ENCODE measurements around the gene SPAG4.

SPAG4 gene

DNA sequence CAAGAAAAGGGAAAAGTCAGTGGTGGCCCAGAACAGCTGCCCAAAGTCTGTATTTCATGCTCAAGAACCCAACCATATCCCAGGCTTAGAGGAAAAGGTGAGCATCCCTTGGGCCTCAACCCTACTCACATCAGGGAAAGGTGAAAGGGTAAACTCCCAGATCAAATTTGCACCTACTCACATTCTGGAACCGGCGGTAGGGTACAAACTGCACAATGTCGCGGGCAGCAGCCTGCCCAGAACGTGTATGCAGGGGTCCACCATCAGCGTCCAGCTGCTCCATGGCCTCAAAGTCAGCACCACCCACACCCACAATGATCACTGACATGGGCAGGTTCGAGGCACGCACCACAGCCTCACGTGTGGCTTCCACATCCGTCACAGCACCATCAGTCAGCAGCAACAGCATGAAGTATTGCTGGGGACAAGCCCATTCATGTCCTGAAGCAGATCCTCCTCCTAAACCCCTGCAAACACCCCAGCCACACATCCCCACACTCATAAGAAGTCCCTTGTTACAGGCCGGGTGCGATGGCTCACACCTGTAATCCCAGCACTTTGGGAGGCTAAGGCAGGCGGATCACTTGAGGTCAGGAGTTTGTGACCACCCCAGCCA, 10.9 kb downstream of the SPAG4 start:
- no peak for DNase-seq (ENCODE audit: extremely low spot score)
- CTCF ChIA-PET: no interaction called here
- POLR2A ChIA-PET: no interaction called here
- no peak for TF ChIP-seq FOXA1 (IDR thresholded peaks at IDR 0.05)

DNA sequence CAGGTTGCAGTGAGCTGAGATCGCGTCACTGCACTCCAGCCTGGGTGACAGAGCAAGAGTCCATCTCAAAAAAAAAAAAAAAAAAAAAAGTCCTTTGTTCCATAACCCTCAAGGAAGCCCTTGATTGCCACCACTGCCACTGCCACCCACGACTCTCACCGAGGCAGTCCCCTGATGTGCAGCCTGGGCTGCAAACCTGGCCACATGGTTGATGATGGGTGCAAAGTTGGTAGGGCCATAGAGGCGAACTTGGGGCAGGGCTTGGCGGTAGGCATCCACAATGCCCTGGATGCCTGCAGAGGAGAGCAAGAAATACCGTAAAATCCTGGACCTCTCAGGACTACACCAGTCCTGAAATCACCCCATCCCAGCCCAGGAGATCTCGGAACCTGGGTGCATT, 11.5 kb downstream of the SPAG4 start:
- CTCF ChIA-PET: interaction anchor here (1.2 kb wide), 1 partner anchor 8 kb away, joined by 3 read pairs; no protein-coding TSS in a partner anchor
- DNase-seq (ENCODE audit: extremely low spot score): no peak
- TF ChIP-seq HDGF (IDR thresholded peaks at IDR 0.05; ENCODE audit: borderline replicate concordance): no peak
- TF ChIP-seq, protein P1, sequence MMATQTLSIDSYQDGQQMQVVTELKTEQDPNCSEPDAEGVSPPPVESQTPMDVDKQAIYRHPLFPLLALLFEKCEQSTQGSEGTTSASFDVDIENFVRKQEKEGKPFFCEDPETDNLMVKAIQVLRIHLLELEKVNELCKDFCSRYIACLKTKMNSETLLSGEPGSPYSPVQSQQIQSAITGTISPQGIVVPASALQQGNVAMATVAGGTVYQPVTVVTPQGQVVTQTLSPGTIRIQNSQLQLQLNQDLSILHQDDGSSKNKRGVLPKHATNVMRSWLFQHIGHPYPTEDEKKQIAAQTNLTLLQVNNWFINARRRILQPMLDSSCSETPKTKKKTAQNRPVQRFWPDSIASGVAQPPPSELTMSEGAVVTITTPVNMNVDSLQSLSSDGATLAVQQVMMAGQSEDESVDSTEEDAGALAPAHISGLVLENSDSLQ (IDR thresholded peaks at IDR 0.05): no peak
- no peak for TF ChIP-seq FOXK2 (IDR thresholded peaks at IDR 0.05)
- TF ChIP-seq LEF1 (IDR thresholded peaks at IDR 0.05; ENCODE audit: borderline replicate concordance): no peak
- no peak for TF ChIP-seq CTBP1 (IDR thresholded peaks at IDR 0.05; ENCODE audit: borderline replicate concordance)
- TF ChIP-seq L3MBTL2 (conservative IDR thresholded peaks at IDR 0.05): no peak
- no peak for TF ChIP-seq NFRKB (IDR thresholded peaks at IDR 0.05)
- no peak for TF ChIP-seq BHLHE40 (IDR thresholded peaks at IDR 0.05; ENCODE audit: borderline replicate concordance)
- no peak for TF ChIP-seq FOXM1 (IDR thresholded peaks at IDR 0.05; ENCODE audit: borderline replicate concordance)
- no peak for TF ChIP-seq ARNT (IDR thresholded peaks at IDR 0.05)
- no peak for TF ChIP-seq SUZ12 (IDR thresholded peaks at IDR 0.05)
- no peak for TF ChIP-seq ZNF384 (IDR thresholded peaks at IDR 0.05)
- TF ChIP-seq FOXA1 (IDR thresholded peaks at IDR 0.05): no peak
- no peak for TF ChIP-seq TARDBP (IDR thresholded peaks at IDR 0.05)
- TF ChIP-seq SP1 (IDR thresholded peaks at IDR 0.05): no peak
- TF ChIP-seq ELF4 (IDR thresholded peaks at IDR 0.05): no peak
- POLR2A ChIA-PET: interaction anchor here (0.8 kb wide), 1 partner anchor 8 kb away, joined by 3 read pairs; no protein-coding TSS in a partner anchor

GRCh38 chr20:35629427-35630145, 14.0 kb downstream of the SPAG4 start:
- DNase-seq (ENCODE audit: extremely low spot score): no peak
- ChIA-PET CTCF (interaction anchor here (0.6 kb wide), 1 partner anchor 9 kb away, joined by 6 read pairs; no protein-coding TSS in a partner anchor), POLR2A (no interaction called here)
- TF ChIP-seq CTBP1 (IDR thresholded peaks at IDR 0.05; ENCODE audit: borderline replicate concordance) (no peak), L3MBTL2 (conservative IDR thresholded peaks at IDR 0.05) (no peak), FOXA1 (IDR thresholded peaks at IDR 0.05) (no peak), ZNF384 (IDR thresholded peaks at IDR 0.05) (no peak), LEF1 (IDR thresholded peaks at IDR 0.05; ENCODE audit: borderline replicate concordance) (no peak), NFRKB (IDR thresholded peaks at IDR 0.05) (no peak), SUZ12 (IDR thresholded peaks at IDR 0.05) (no peak)
- TF ChIP-seq, protein P1 (IDR thresholded peaks at IDR 0.05): no peak

GRCh38 chr20:35630636-35631035, 15.0 kb downstream of the SPAG4 start:
- CTCF ChIA-PET: interaction anchor here (0.5 to 1.5 kb wide), 3 partner anchors 11 to 1534 kb away, joined by 3 to 7 read pairs (median 4); no protein-coding TSS in a partner anchor
- POLR2A ChIA-PET: no interaction called here
- DNase-seq (ENCODE audit: extremely low spot score): no peak
- no peak for TF ChIP-seq NFRKB (IDR thresholded peaks at IDR 0.05)
- TF ChIP-seq HDGF (IDR thresholded peaks at IDR 0.05; ENCODE audit: borderline replicate concordance): no peak
- no peak for TF ChIP-seq ARNT (IDR thresholded peaks at IDR 0.05)
- no peak for TF ChIP-seq FOXM1 (IDR thresholded peaks at IDR 0.05; ENCODE audit: borderline replicate concordance)
- no peak for TF ChIP-seq ELF4 (IDR thresholded peaks at IDR 0.05)
- no peak for TF ChIP-seq CTBP1 (IDR thresholded peaks at IDR 0.05; ENCODE audit: borderline replicate concordance)
- TF ChIP-seq TARDBP (IDR thresholded peaks at IDR 0.05): no peak
- TF ChIP-seq L3MBTL2 (conservative IDR thresholded peaks at IDR 0.05): no peak
- no peak for TF ChIP-seq LEF1 (IDR thresholded peaks at IDR 0.05; ENCODE audit: borderline replicate concordance)
- no peak for TF ChIP-seq SUZ12 (IDR thresholded peaks at IDR 0.05)
- no peak for TF ChIP-seq BHLHE40 (IDR thresholded peaks at IDR 0.05; ENCODE audit: borderline replicate concordance)
- no peak for TF ChIP-seq ZNF384 (IDR thresholded peaks at IDR 0.05)
- TF ChIP-seq FOXK2 (IDR thresholded peaks at IDR 0.05): no peak
- TF ChIP-seq, protein P1 (IDR thresholded peaks at IDR 0.05): no peak
- TF ChIP-seq SP1 (IDR thresholded peaks at IDR 0.05): no peak

- ChIA-PET POLR2A (no interaction called here), CTCF (no interaction called here)
- TF ChIP-seq LEF1 (IDR thresholded peaks at IDR 0.05; ENCODE audit: borderline replicate concordance) (no peak), ELF4 (IDR thresholded peaks at IDR 0.05) (no peak), ARNT (IDR thresholded peaks at IDR 0.05) (no peak)
- no peak for DNase-seq (ENCODE audit: extremely low spot score)
These were observed 17.0 kb downstream of the SPAG4 start for GRCh38 chr20:35632539-35633115.

GRCh38 chr20:35635652-35636051, 20.0 kb downstream of the SPAG4 start:
- no peak for DNase-seq (ENCODE audit: extremely low spot score)
- CTCF ChIA-PET: no interaction called here
- TF ChIP-seq ZNF384 (IDR thresholded peaks at IDR 0.05) (no peak), HDGF (IDR thresholded peaks at IDR 0.05; ENCODE audit: borderline replicate concordance) (no peak), NFRKB (IDR thresholded peaks at IDR 0.05) (no peak), CTBP1 (IDR thresholded peaks at IDR 0.05; ENCODE audit: borderline replicate concordance) (no peak), SUZ12 (IDR thresholded peaks at IDR 0.05) (no peak)
- POLR2A ChIA-PET: interaction anchor here (1.8 kb wide), 1 partner anchor 16 kb away, joined by 6 read pairs; no protein-coding TSS in a partner anchor
